H1 (cell line): Measurements from ENCODE around the gene SLC48A1. TPM values are rescaled to one million over a fixed set of nuclear protein-coding genes. Genes with fewer than 3 reads are reported as not detected.

ENCODE experiments used
- CTCF ChIA-PET: fragments of 300-600 bp; sonication (Branson Sonifier 250); formaldehyde crosslinking; loops from one replicate; lab custom pipeline; 2021; ENCODE audit not compliant: partially characterized antibody; lab: Charles Lee
- POLR2A ChIA-PET: fragments of 300-600 bp; sonication (Branson Sonifier 250); formaldehyde crosslinking; loops from one replicate; lab custom pipeline; 2021; ENCODE audit warnings: inconsistent platforms; ENCODE audit not compliant: partially characterized antibody; lab: Charles Lee
- DNase-seq, 2 experiments: peaks; one replicate each; pipeline versions ENCODE4 v3.0.0 to v3.0.0-alpha.2; 2010 to 2022; ENCODE audit warnings: low spot score in 2 of 2, low read depth in 1 of 2, mixed read lengths in 1 of 2
- FAIRE-seq: peaks from 2 replicates; lab custom pipeline; 2011; peaks lifted over from hg19 to GRCh38; lab: Jason Lieb, UNC
- H2AFZ ChIP-seq: 2 replicates; pipeline ENCODE4 v1.8.1; 2012; ENCODE audit warnings: low read length, inconsistent platforms
- H2AK5ac ChIP-seq: 2 replicates; pipeline ENCODE4 v1.6.1; 2013; ENCODE audit warnings: low read depth, low read length
- H2BK120ac ChIP-seq: replicated peaks from 2 replicates; pipeline ENCODE3; 2013; ENCODE audit warnings: low read depth, low read length, inconsistent platforms
- H2BK12ac ChIP-seq: 2 replicates; pipeline ENCODE4 v1.6.1; 2013; ENCODE audit warnings: low read depth, low read length
- H2BK15ac ChIP-seq: 2 replicates; pipeline ENCODE4 v1.6.1; 2013; ENCODE audit warnings: low read length
- H2BK20ac ChIP-seq: 2 replicates; pipeline ENCODE4 v1.6.1; 2013; ENCODE audit warnings: low read length
- H2BK5ac ChIP-seq: 2 replicates; pipeline ENCODE4 v1.6.1; 2013; ENCODE audit warnings: low read depth, low read length
- H3K14ac ChIP-seq: 2 replicates; pipeline ENCODE4 v1.6.1; 2013; ENCODE audit warnings: inconsistent platforms; ENCODE audit not compliant: insufficient read length
- H3K18ac ChIP-seq: 2 replicates; pipeline ENCODE4 v1.6.1; 2013; ENCODE audit warnings: low read length; ENCODE audit errors: extremely low read depth
- H3K23ac ChIP-seq: 2 replicates; pipeline ENCODE4 v1.6.1; 2013; ENCODE audit warnings: inconsistent platforms; ENCODE audit not compliant: insufficient read length
- H3K23me2 ChIP-seq: 2 replicates; pipeline ENCODE4 v1.6.1; 2013; ENCODE audit warnings: low read depth, low read length
- H3K27ac ChIP-seq: 2 replicates; pipeline ENCODE4 v1.6.1; 2011; ENCODE audit warnings: low read depth, low read length, inconsistent platforms
- H3K27me3 ChIP-seq, 4 experiments: replicated peaks in 1 of 4; 1 replicate in 1 of 4; 2 replicates in 3 of 4; pipeline versions ENCODE4 v1.6.1 to v1.8.1; 2011 to 2013; ENCODE audit warnings: low read length in 3 of 4, mild to moderate bottlenecking in 3 of 4, inconsistent platforms in 2 of 4, mixed read lengths in 2 of 4, moderate library complexity in 1 of 4; ENCODE audit not compliant: control insufficient read depth in 3 of 4, insufficient read depth in 3 of 4; ENCODE audit errors: extremely low read depth in 1 of 4
- H3K36me3 ChIP-seq, 4 experiments: 2 replicates each; pipeline versions ENCODE4 v1.6.1 to v1.8.1; 2011 to 2013; ENCODE audit warnings: mild to moderate bottlenecking in 4 of 4, low read length in 3 of 4, moderate library complexity in 2 of 4, control low read depth in 1 of 4, inconsistent platforms in 1 of 4; ENCODE audit not compliant: insufficient read depth in 4 of 4, control insufficient read depth in 2 of 4
- H3K4ac ChIP-seq: replicated peaks from 2 replicates; pipeline ENCODE3; 2013; ENCODE audit warnings: low read length, low read depth, mixed read lengths, inconsistent platforms; ENCODE audit not compliant: insufficient read length
- H3K4me1 ChIP-seq, 4 experiments: replicated peaks in 1 of 4; 1 replicate in 1 of 4; 2 replicates in 3 of 4; pipeline versions ENCODE4 v1.6.1 to v1.8.1; 2011 to 2013; ENCODE audit warnings: low read length in 3 of 4, inconsistent platforms in 2 of 4, mixed read lengths in 1 of 4; ENCODE audit not compliant: insufficient read depth in 4 of 4, control insufficient read depth in 3 of 4
- H3K4me2 ChIP-seq, 2 experiments: 2 replicates each; pipeline versions ENCODE4 v1.6.1 to v1.8.1; 2011 to 2013; ENCODE audit warnings: low read depth in 2 of 2, low read length in 2 of 2, control low read depth in 1 of 2, inconsistent platforms in 1 of 2, mild to moderate bottlenecking in 1 of 2; ENCODE audit not compliant: insufficient read depth in 1 of 2
- H3K4me3 ChIP-seq, 4 experiments: fragments of 200-600, 300-600 bp in 1 of 4; sonication (generic), shearing (Covaris generic), sonication (Bioruptor Twin) in 1 of 4; 2 replicates each; pipeline versions ENCODE4 v1.5.1 to v1.8.1; 2011 to 2016; ENCODE audit warnings: low read length in 4 of 4, low read depth in 3 of 4, control low read depth in 2 of 4, inconsistent platforms in 2 of 4, mild to moderate bottlenecking in 2 of 4, mixed read lengths in 1 of 4, moderate library complexity in 1 of 4; ENCODE audit not compliant: insufficient read depth in 2 of 4; ENCODE audit errors: extremely low read depth in 1 of 4
- H3K56ac ChIP-seq: replicated peaks from 2 replicates; pipeline ENCODE3; 2013; ENCODE audit warnings: low read depth, mild to moderate bottlenecking, mixed read lengths, low read length, inconsistent platforms; ENCODE audit not compliant: insufficient read length
- H3K79me1 ChIP-seq: 2 replicates; pipeline ENCODE4 v1.6.1; 2013; ENCODE audit warnings: low read depth, low read length, control low read depth
- H3K79me2 ChIP-seq, 2 experiments: 2 replicates each; pipeline versions ENCODE4 v1.6.1 to v1.8.1; 2012 to 2013; ENCODE audit warnings: low read length in 2 of 2, mild to moderate bottlenecking in 2 of 2, inconsistent platforms in 1 of 2; ENCODE audit not compliant: insufficient read depth in 2 of 2, control insufficient read depth in 1 of 2
- H3K9ac ChIP-seq, 4 experiments: replicated peaks in 1 of 4; 1 replicate in 1 of 4; 2 replicates in 3 of 4; pipeline versions ENCODE4 v1.6.1 to v1.8.1; 2011 to 2013; ENCODE audit warnings: low read depth in 3 of 4, low read length in 3 of 4, control low read depth in 2 of 4, mild to moderate bottlenecking in 2 of 4, moderate library complexity in 2 of 4, inconsistent platforms in 1 of 4; ENCODE audit errors: extremely low read depth in 1 of 4
- H3K9me3 ChIP-seq, 2 experiments: 2 replicates each; pipeline versions ENCODE4 v1.6.1 to v1.8.1; 2012 to 2013; ENCODE audit warnings: mild to moderate bottlenecking in 2 of 2, moderate library complexity in 2 of 2, control low read depth in 1 of 2, inconsistent platforms in 1 of 2, low read depth in 1 of 2, low read length in 1 of 2, mixed read lengths in 1 of 2; ENCODE audit not compliant: insufficient read depth in 2 of 2
- H4K20me1 ChIP-seq, 2 experiments: replicated peaks in 1 of 2; 2 replicates each; pipeline versions ENCODE3 to v1.8.1; 2011 to 2013; ENCODE audit warnings: inconsistent platforms in 2 of 2, low read length in 2 of 2, mild to moderate bottlenecking in 1 of 2; ENCODE audit not compliant: insufficient read depth in 2 of 2, control insufficient read depth in 1 of 2
- H4K5ac ChIP-seq: 2 replicates; pipeline ENCODE4 v1.6.1; 2013; ENCODE audit warnings: low read length, low read depth, mixed read lengths, inconsistent platforms; ENCODE audit not compliant: insufficient read length
- H4K8ac ChIP-seq: 2 replicates; pipeline ENCODE4 v1.8.0; 2013; ENCODE audit warnings: mild to moderate bottlenecking, moderate library complexity, low read length, inconsistent platforms; ENCODE audit not compliant: insufficient read depth; ENCODE audit errors: extremely low read depth
- H4K91ac ChIP-seq: replicated peaks from 2 replicates; pipeline ENCODE3; 2013; ENCODE audit warnings: low read length, mixed read lengths, inconsistent platforms; ENCODE audit not compliant: insufficient read length
- ATF3 ChIP-seq: IDR thresholded peaks from 2 replicates; pipeline ENCODE4 v1.6.1; 2011; ENCODE audit warnings: low read depth, mild to moderate bottlenecking, low read length; ENCODE audit not compliant: insufficient read depth
- BCL11A ChIP-seq, 2 experiments: IDR thresholded peaks; one replicate each; pipeline ENCODE4 v1.6.1; 2011; ENCODE audit warnings: low read depth in 2 of 2, low read length in 2 of 2, mild to moderate bottlenecking in 2 of 2
- CHD2 ChIP-seq: IDR thresholded peaks from 2 replicates; pipeline ENCODE4 v1.6.1; 2012; ENCODE audit warnings: low read length, improper control_type of control experiment
- CREB1 ChIP-seq: IDR thresholded peaks from 2 replicates; pipeline ENCODE4 v1.6.1; 2012; ENCODE audit warnings: inconsistent platforms
- CTBP2 ChIP-seq: IDR thresholded peaks from 2 replicates; pipeline ENCODE4 v1.7.0; 2011; ENCODE audit warnings: borderline replicate concordance, mild to moderate bottlenecking, moderate library complexity, mixed read lengths, low read length; ENCODE audit not compliant: insufficient read depth, insufficient read length
- EP300 ChIP-seq, 2 experiments: IDR thresholded peaks; 1 replicate in 1 of 2; 2 replicates in 1 of 2; pipeline ENCODE4 v1.6.1; 2011 to 2012; ENCODE audit warnings: low read depth in 2 of 2, low read length in 2 of 2, mild to moderate bottlenecking in 2 of 2, borderline replicate concordance in 1 of 2, inconsistent platforms in 1 of 2, moderate library complexity in 1 of 2
- EZH2 ChIP-seq: fragments of 200-600 bp; sonication (generic); IDR thresholded peaks from 2 replicates; pipeline ENCODE4 v1.7.1; 2012; ENCODE audit warnings: low read depth, mild to moderate bottlenecking, moderate library complexity, low read length, inconsistent platforms; ENCODE audit not compliant: severe bottlenecking
- FOSL1 ChIP-seq: IDR thresholded peaks from 2 replicates; pipeline ENCODE4 v1.6.1; 2011; ENCODE audit warnings: mild to moderate bottlenecking, low read depth, low read length, moderate library complexity; ENCODE audit not compliant: insufficient read depth
- GTF2F1 ChIP-seq: IDR thresholded peaks from 2 replicates; pipeline ENCODE4 v1.6.1; 2012; ENCODE audit warnings: low read depth, low read length, improper control_type of control experiment, borderline replicate concordance
- KDM1A ChIP-seq: fragments of 200-600, 300-600 bp; sonication (generic); IDR thresholded peaks from 2 replicates; pipeline ENCODE4 v1.7.1; 2016; ENCODE audit warnings: mild to moderate bottlenecking, low read length, borderline replicate concordance
- NANOG ChIP-seq: IDR thresholded peaks from 2 replicates; pipeline ENCODE4 v1.6.1; 2011; ENCODE audit warnings: low read length, low read depth, mild to moderate bottlenecking, inconsistent platforms; ENCODE audit not compliant: insufficient read depth, poor library complexity, severe bottlenecking
- PHF8 ChIP-seq: fragments of 200-600 bp; sonication (generic); conservative IDR thresholded peaks from 2 replicates; pipeline ENCODE4 v1.7.1; 2012; ENCODE audit warnings: low read depth, mild to moderate bottlenecking, inconsistent platforms, low read length, moderate library complexity
- ZNF274 ChIP-seq: IDR thresholded peaks from 2 replicates; pipeline ENCODE4 v1.7.0; 2012; ENCODE audit warnings: low read length, borderline replicate concordance; ENCODE audit errors: extremely low read depth
- WGBS, 2 experiments: shearing (Covaris generic) in 1 of 2; methylation state at CpG; one replicate each; pipeline versions ENCODE4 v1.1.6 to v1.1.7; 2013 to 2015; ENCODE audit warnings: low lambda C conversion rate in 2 of 2, mixed read lengths in 2 of 2, inconsistent platforms in 1 of 2, low coverage in 1 of 2, missing lambda C conversion rate in 1 of 2; ENCODE audit not compliant: insufficient replicate concordance in 2 of 2, insufficient coverage in 1 of 2, insufficient read length in 1 of 2; ENCODE audit errors: extremely low coverage in 1 of 2, missing lambda C conversion rate in 1 of 2; 5-methylcytosine and 5-hydroxymethylcytosine counted together
- polyA plus RNA-seq, 7 experiments: library from polyadenylated mRNA; depleted of rRNA in 3 of 7; stranded (reverse) in 5 of 7; unstranded in 2 of 7; fragments of >200 nt in 5 of 7; fragments of 200-250 nt in 2 of 7; gene quantifications; 1 replicate in 5 of 7; 2 replicates in 1 of 7; 4 replicates in 1 of 7; pipeline versions ENCODE4 v1.2.1 to v1.2.3, GENCODE V29; 2011 to 2013; ENCODE audit warnings: missing spikeins in 2 of 7, mixed read lengths in 2 of 7
- total RNA-seq: library from RNA; stranded (reverse); fragmentation: NEBNext Ultra II Directional; extraction: Animal tissue kit (Norgen Biotek cat#: 25700); gene quantifications from 2 replicates; pipeline ENCODE4 v1.2.1, GENCODE V29; 2021

The SLC48A1 gene
- total and polyA plus RNA-seq, 2 of the 8 experiments (the other 6 are each of a cell fraction or from before 2014, with no cell fraction given): 9.5 to 14.1 TPM

- CTCF ChIA-PET: interaction anchor here (1.4 to 58.8 kb wide), 5 partner anchors 9 to 80 kb away, joined by 6 to 2001 read pairs (median 55); no protein-coding TSS in a partner anchor
- no peak overlapping the region for H3K4me3 ChIP-seq
- peaks cover 4% of the 10 kb centered on the region for H3K79me1 ChIP-seq
- H2AFZ ChIP-seq: no peak overlapping the region
- H3K56ac ChIP-seq: no peak overlapping the region
- no peak overlapping the region for H4K91ac ChIP-seq
- H2BK120ac ChIP-seq: no peak overlapping the region
- TF ChIP-seq PHF8 (no peak), EZH2 (no peak), GTF2F1 (no peak), FOSL1 (no peak), NANOG (no peak), BCL11A (IDR thresholded peaks at IDR 0.05; ENCODE audit: low read depth in 2 of 2, low read length in 2 of 2) (no peak), CREB1 (no peak), CTBP2 (no peak), ZNF274 (no peak), KDM1A (no peak), ATF3 (no peak), EP300 (IDR thresholded peaks at IDR 0.05; ENCODE audit: borderline replicate concordance in 1 of 2, low read depth in 2 of 2, low read length in 2 of 2) (no peak), CHD2 (no peak)
- H3K14ac ChIP-seq: no peak overlapping the region
- POLR2A ChIA-PET: interaction anchor here (2.0 to 29.3 kb wide), 2 partner anchors 11 to 15 kb away, joined by 22 to 480 read pairs; no protein-coding TSS in a partner anchor
- H3K18ac ChIP-seq: no peak overlapping the region
- no peak for FAIRE-seq
- H2BK15ac ChIP-seq: no peak overlapping the region
- 92% methylated on average over 3 of the region's 3 CpGs; no CpG with 5 or more reads in 1 of the 2 experiments for WGBS, 2 experiments
- DNase-seq: no peak
- H3K27me3 ChIP-seq: no peaks in the 10 kb centered on the region; a peak in 2 of 7 replicates
- H3K23ac ChIP-seq: no peak overlapping the region
- H4K5ac ChIP-seq: no peak overlapping the region
- peaks cover 0 to 4% of the 10 kb centered on the region in 2 experiments for H4K20me1 ChIP-seq
- H2BK20ac ChIP-seq: no peak overlapping the region
- H3K4me1 ChIP-seq: peaks cover 0 to 28% (median 21%) of the 10 kb centered on the region in 4 experiments; a peak in 6 of 7 replicates
- peaks cover 0 to 16% of the 10 kb centered on the region in 2 experiments; a peak in 2 of 4 replicates for H3K79me2 ChIP-seq
- H3K23me2 ChIP-seq: peaks cover 9% of the 10 kb centered on the region
- no peak overlapping the region for H2BK5ac ChIP-seq
- H3K4ac ChIP-seq: no peak overlapping the region
- no peaks in the 10 kb centered on the region for H3K9me3 ChIP-seq
- H3K36me3 ChIP-seq: no peaks in the 10 kb centered on the region
- no peak overlapping the region for H2AK5ac ChIP-seq
- H3K9ac ChIP-seq: no peak overlapping the region
- H3K27ac ChIP-seq: no peak overlapping the region
- H3K4me2 ChIP-seq: no peak overlapping the region
- H2BK12ac ChIP-seq: no peak overlapping the region
- no peak overlapping the region for H4K8ac ChIP-seq
Observed at GRCh38 chr12:47822863-47823262, 49.8 kb downstream of the SLC48A1 start.
